HEK293 (cell line): ENCODE data around the gene MXRA5.

Experiments
- CTCF ChIP-seq: fragments of 450-650 bp; formaldehyde crosslinking; IDR thresholded peaks from 2 replicates; pipeline ENCODE4 v1.5.1; 2016; ENCODE audit warnings: missing biosample characterization, missing genetic modification characterization
- SALL2 ChIP-seq: fragments of 450-650 bp; formaldehyde crosslinking; IDR thresholded peaks from 2 replicates; pipeline ENCODE4 v1.5.0; 2017; ENCODE audit warnings: missing biosample characterization, mild to moderate bottlenecking, missing genetic modification characterization, borderline replicate concordance
- ZBTB21 ChIP-seq: fragments of 450-650 bp; formaldehyde crosslinking; IDR thresholded peaks from 2 replicates; pipeline ENCODE4 v1.5.1; 2017; ENCODE audit warnings: missing biosample characterization, missing genetic modification characterization
- ZNF140 ChIP-seq: fragments of 450-650 bp; formaldehyde crosslinking; IDR thresholded peaks from 2 replicates; pipeline ENCODE4 v1.5.1; 2016; ENCODE audit warnings: missing biosample characterization, missing genetic modification characterization
- ZNF350 ChIP-seq: fragments of 450-650 bp; formaldehyde crosslinking; IDR thresholded peaks from 2 replicates; pipeline ENCODE4 v1.5.0; 2017; ENCODE audit warnings: missing biosample characterization, mild to moderate bottlenecking, missing genetic modification characterization
- ZNF513 ChIP-seq: fragments of 450-650 bp; IDR thresholded peaks from 2 replicates; pipeline ENCODE4 v1.5.1; 2018; ENCODE audit warnings: missing biosample characterization, missing genetic modification characterization
- ZNF580 ChIP-seq: fragments of 450-650 bp; formaldehyde crosslinking; IDR thresholded peaks from 2 replicates; pipeline ENCODE4 v1.5.1; 2016; ENCODE audit warnings: missing biosample characterization, missing genetic modification characterization
- ZNF639 ChIP-seq: fragments of 450-650 bp; formaldehyde crosslinking; IDR thresholded peaks from 2 replicates; pipeline ENCODE4 v1.5.1; 2016; ENCODE audit warnings: missing biosample characterization, missing genetic modification characterization

- TF ChIP-seq SALL2 (tag by site-specific recombination) (no peak), CTCF (tag by site-specific recombination) (no peak), ZNF639 (no peak), ZNF140 (tag by site-specific recombination) (no peak), ZNF580 (tag by site-specific recombination) (no peak), ZBTB21 (tag by site-specific recombination) (no peak), ZNF350 (tag by site-specific recombination) (no peak), ZNF513 (tag by site-specific recombination) (no peak)
Measured at GRCh38 chrX:3293251-3293650, 53.2 kb downstream of the MXRA5 start.
